Measurements from ENCODE around the gene NAP1L5.

GRCh38 chr4:88743696-88744095 is 46.1 kb upstream of the NAP1L5 start:
- no peak for TF ChIP-seq POLR2A (IDR thresholded peaks at IDR 0.05; ENCODE audit: borderline replicate concordance, extremely low read depth, insufficient read depth, insufficient read length)
- no peak for TF ChIP-seq CTCF (IDR thresholded peaks at IDR 0.05 in 2 of 3, conservative IDR thresholded peaks at IDR 0.05 in 1 of 3; ENCODE audit: borderline replicate concordance in 1 of 3, insufficient read depth in 1 of 3, low read depth in 2 of 3, low read length in 2 of 3)
- TF ChIP-seq SIN3A (IDR thresholded peaks at IDR 0.05; ENCODE audit: low read depth): no peak
- TF ChIP-seq POLR2AphosphoS5 (IDR thresholded peaks at IDR 0.05; ENCODE audit: low read depth, low read length): no peak
- TF ChIP-seq ZNF274 (IDR thresholded peaks at IDR 0.05; ENCODE audit: low read depth, low read length): no peak
- TF ChIP-seq ZBTB33 (IDR thresholded peaks at IDR 0.05; ENCODE audit: extremely low read depth, insufficient replicate concordance, low read length): no peak
- TF ChIP-seq EZH2 (IDR thresholded peaks at IDR 0.05): no peak
- TF ChIP-seq MAX (IDR thresholded peaks at IDR 0.05): no peak
- TF ChIP-seq RAD21 (IDR thresholded peaks at IDR 0.05; ENCODE audit: low read depth): no peak
- TF ChIP-seq ATF3 (IDR thresholded peaks at IDR 0.05): no peak
- TF ChIP-seq EZH2phosphoT487 (IDR thresholded peaks at IDR 0.05; ENCODE audit: borderline replicate concordance): no peak
- TF ChIP-seq SP1 (IDR thresholded peaks at IDR 0.05; ENCODE audit: low read depth): no peak
- TF ChIP-seq YY1 (IDR thresholded peaks at IDR 0.05; ENCODE audit: extremely low read depth, insufficient replicate concordance, low read depth, low read length): no peak

Data from HCT116 (cell line).